H1 (cell line): ENCODE results near the gene ZNG1A. TPM values are rescaled to one million over a fixed set of nuclear protein-coding genes. Genes with fewer than 3 reads are reported as not detected.
"Not testable (repeated sequence)": the region's sequence is repeated elsewhere in the genome, so short reads cannot be mapped to it uniquely, and the experiment has no call there.

ENCODE experiments used
- CTCF ChIA-PET: fragments of 300-600 bp; sonication (Branson Sonifier 250); formaldehyde crosslinking; loops from one replicate; lab custom pipeline; 2021; ENCODE audit not compliant: partially characterized antibody; lab: Charles Lee
- POLR2A ChIA-PET: fragments of 300-600 bp; sonication (Branson Sonifier 250); formaldehyde crosslinking; loops from one replicate; lab custom pipeline; 2021; ENCODE audit warnings: inconsistent platforms; ENCODE audit not compliant: partially characterized antibody; lab: Charles Lee
- DNase-seq, 2 experiments: peaks; one replicate each; pipeline versions ENCODE4 v3.0.0 to v3.0.0-alpha.2; 2010 to 2022; ENCODE audit warnings: low spot score in 2 of 2, low read depth in 1 of 2, mixed read lengths in 1 of 2
- FAIRE-seq: peaks from 2 replicates; lab custom pipeline; 2011; peaks lifted over from hg19 to GRCh38; lab: Jason Lieb, UNC
- H2AFZ ChIP-seq: 2 replicates; pipeline ENCODE4 v1.8.1; 2012; ENCODE audit warnings: low read length, inconsistent platforms
- H2AK5ac ChIP-seq: 2 replicates; pipeline ENCODE4 v1.6.1; 2013; ENCODE audit warnings: low read depth, low read length
- H2BK120ac ChIP-seq: replicated peaks from 2 replicates; pipeline ENCODE3; 2013; ENCODE audit warnings: low read depth, low read length, inconsistent platforms
- H2BK12ac ChIP-seq: 2 replicates; pipeline ENCODE4 v1.6.1; 2013; ENCODE audit warnings: low read depth, low read length
- H2BK15ac ChIP-seq: 2 replicates; pipeline ENCODE4 v1.6.1; 2013; ENCODE audit warnings: low read length
- H2BK20ac ChIP-seq: 2 replicates; pipeline ENCODE4 v1.6.1; 2013; ENCODE audit warnings: low read length
- H2BK5ac ChIP-seq: 2 replicates; pipeline ENCODE4 v1.6.1; 2013; ENCODE audit warnings: low read depth, low read length
- H3K14ac ChIP-seq: 2 replicates; pipeline ENCODE4 v1.6.1; 2013; ENCODE audit warnings: inconsistent platforms; ENCODE audit not compliant: insufficient read length
- H3K18ac ChIP-seq: 2 replicates; pipeline ENCODE4 v1.6.1; 2013; ENCODE audit warnings: low read length; ENCODE audit errors: extremely low read depth
- H3K23ac ChIP-seq: 2 replicates; pipeline ENCODE4 v1.6.1; 2013; ENCODE audit warnings: inconsistent platforms; ENCODE audit not compliant: insufficient read length
- H3K23me2 ChIP-seq: 2 replicates; pipeline ENCODE4 v1.6.1; 2013; ENCODE audit warnings: low read depth, low read length
- H3K27ac ChIP-seq: 2 replicates; pipeline ENCODE4 v1.6.1; 2011; ENCODE audit warnings: low read depth, low read length, inconsistent platforms
- H3K27me3 ChIP-seq, 4 experiments: replicated peaks in 1 of 4; 1 replicate in 1 of 4; 2 replicates in 3 of 4; pipeline versions ENCODE4 v1.6.1 to v1.8.1; 2011 to 2013; ENCODE audit warnings: low read length in 3 of 4, mild to moderate bottlenecking in 3 of 4, inconsistent platforms in 2 of 4, mixed read lengths in 2 of 4, moderate library complexity in 1 of 4; ENCODE audit not compliant: control insufficient read depth in 3 of 4, insufficient read depth in 3 of 4; ENCODE audit errors: extremely low read depth in 1 of 4
- H3K36me3 ChIP-seq, 4 experiments: 2 replicates each; pipeline versions ENCODE4 v1.6.1 to v1.8.1; 2011 to 2013; ENCODE audit warnings: mild to moderate bottlenecking in 4 of 4, low read length in 3 of 4, moderate library complexity in 2 of 4, control low read depth in 1 of 4, inconsistent platforms in 1 of 4; ENCODE audit not compliant: insufficient read depth in 4 of 4, control insufficient read depth in 2 of 4
- H3K4ac ChIP-seq: replicated peaks from 2 replicates; pipeline ENCODE3; 2013; ENCODE audit warnings: low read length, low read depth, mixed read lengths, inconsistent platforms; ENCODE audit not compliant: insufficient read length
- H3K4me1 ChIP-seq, 4 experiments: replicated peaks in 1 of 4; 1 replicate in 1 of 4; 2 replicates in 3 of 4; pipeline versions ENCODE4 v1.6.1 to v1.8.1; 2011 to 2013; ENCODE audit warnings: low read length in 3 of 4, inconsistent platforms in 2 of 4, mixed read lengths in 1 of 4; ENCODE audit not compliant: insufficient read depth in 4 of 4, control insufficient read depth in 3 of 4
- H3K4me2 ChIP-seq, 2 experiments: 2 replicates each; pipeline versions ENCODE4 v1.6.1 to v1.8.1; 2011 to 2013; ENCODE audit warnings: low read depth in 2 of 2, low read length in 2 of 2, control low read depth in 1 of 2, inconsistent platforms in 1 of 2, mild to moderate bottlenecking in 1 of 2; ENCODE audit not compliant: insufficient read depth in 1 of 2
- H3K4me3 ChIP-seq, 4 experiments: fragments of 200-600, 300-600 bp in 1 of 4; sonication (generic), shearing (Covaris generic), sonication (Bioruptor Twin) in 1 of 4; 2 replicates each; pipeline versions ENCODE4 v1.5.1 to v1.8.1; 2011 to 2016; ENCODE audit warnings: low read length in 4 of 4, low read depth in 3 of 4, control low read depth in 2 of 4, inconsistent platforms in 2 of 4, mild to moderate bottlenecking in 2 of 4, mixed read lengths in 1 of 4, moderate library complexity in 1 of 4; ENCODE audit not compliant: insufficient read depth in 2 of 4; ENCODE audit errors: extremely low read depth in 1 of 4
- H3K56ac ChIP-seq: replicated peaks from 2 replicates; pipeline ENCODE3; 2013; ENCODE audit warnings: low read depth, mild to moderate bottlenecking, mixed read lengths, low read length, inconsistent platforms; ENCODE audit not compliant: insufficient read length
- H3K79me1 ChIP-seq: 2 replicates; pipeline ENCODE4 v1.6.1; 2013; ENCODE audit warnings: low read depth, low read length, control low read depth
- H3K79me2 ChIP-seq, 2 experiments: 2 replicates each; pipeline versions ENCODE4 v1.6.1 to v1.8.1; 2012 to 2013; ENCODE audit warnings: low read length in 2 of 2, mild to moderate bottlenecking in 2 of 2, inconsistent platforms in 1 of 2; ENCODE audit not compliant: insufficient read depth in 2 of 2, control insufficient read depth in 1 of 2
- H3K9ac ChIP-seq, 4 experiments: replicated peaks in 1 of 4; 1 replicate in 1 of 4; 2 replicates in 3 of 4; pipeline versions ENCODE4 v1.6.1 to v1.8.1; 2011 to 2013; ENCODE audit warnings: low read depth in 3 of 4, low read length in 3 of 4, control low read depth in 2 of 4, mild to moderate bottlenecking in 2 of 4, moderate library complexity in 2 of 4, inconsistent platforms in 1 of 4; ENCODE audit errors: extremely low read depth in 1 of 4
- H3K9me3 ChIP-seq, 2 experiments: 2 replicates each; pipeline versions ENCODE4 v1.6.1 to v1.8.1; 2012 to 2013; ENCODE audit warnings: mild to moderate bottlenecking in 2 of 2, moderate library complexity in 2 of 2, control low read depth in 1 of 2, inconsistent platforms in 1 of 2, low read depth in 1 of 2, low read length in 1 of 2, mixed read lengths in 1 of 2; ENCODE audit not compliant: insufficient read depth in 2 of 2
- H4K20me1 ChIP-seq, 2 experiments: replicated peaks in 1 of 2; 2 replicates each; pipeline versions ENCODE3 to v1.8.1; 2011 to 2013; ENCODE audit warnings: inconsistent platforms in 2 of 2, low read length in 2 of 2, mild to moderate bottlenecking in 1 of 2; ENCODE audit not compliant: insufficient read depth in 2 of 2, control insufficient read depth in 1 of 2
- H4K5ac ChIP-seq: 2 replicates; pipeline ENCODE4 v1.6.1; 2013; ENCODE audit warnings: low read length, low read depth, mixed read lengths, inconsistent platforms; ENCODE audit not compliant: insufficient read length
- H4K8ac ChIP-seq: 2 replicates; pipeline ENCODE4 v1.8.0; 2013; ENCODE audit warnings: mild to moderate bottlenecking, moderate library complexity, low read length, inconsistent platforms; ENCODE audit not compliant: insufficient read depth; ENCODE audit errors: extremely low read depth
- H4K91ac ChIP-seq: replicated peaks from 2 replicates; pipeline ENCODE3; 2013; ENCODE audit warnings: low read length, mixed read lengths, inconsistent platforms; ENCODE audit not compliant: insufficient read length
- WGBS, 2 experiments: shearing (Covaris generic) in 1 of 2; methylation state at CpG; one replicate each; pipeline versions ENCODE4 v1.1.6 to v1.1.7; 2013 to 2015; ENCODE audit warnings: low lambda C conversion rate in 2 of 2, mixed read lengths in 2 of 2, inconsistent platforms in 1 of 2, low coverage in 1 of 2, missing lambda C conversion rate in 1 of 2; ENCODE audit not compliant: insufficient replicate concordance in 2 of 2, insufficient coverage in 1 of 2, insufficient read length in 1 of 2; ENCODE audit errors: extremely low coverage in 1 of 2, missing lambda C conversion rate in 1 of 2; 5-methylcytosine and 5-hydroxymethylcytosine counted together
- polyA plus RNA-seq, 7 experiments: library from polyadenylated mRNA; depleted of rRNA in 3 of 7; stranded (reverse) in 5 of 7; unstranded in 2 of 7; fragments of >200 nt in 5 of 7; fragments of 200-250 nt in 2 of 7; gene quantifications; 1 replicate in 5 of 7; 2 replicates in 1 of 7; 4 replicates in 1 of 7; pipeline versions ENCODE4 v1.2.1 to v1.2.3, GENCODE V29; 2011 to 2013; ENCODE audit warnings: missing spikeins in 2 of 7, mixed read lengths in 2 of 7
- total RNA-seq: library from RNA; stranded (reverse); fragmentation: NEBNext Ultra II Directional; extraction: Animal tissue kit (Norgen Biotek cat#: 25700); gene quantifications from 2 replicates; pipeline ENCODE4 v1.2.1, GENCODE V29; 2021

The ZNG1A gene
- total and polyA plus RNA-seq, 2 of the 8 experiments (the other 6 are each of a cell fraction or from before 2014, with no cell fraction given): 18.2 to 46.5 TPM

DNA sequence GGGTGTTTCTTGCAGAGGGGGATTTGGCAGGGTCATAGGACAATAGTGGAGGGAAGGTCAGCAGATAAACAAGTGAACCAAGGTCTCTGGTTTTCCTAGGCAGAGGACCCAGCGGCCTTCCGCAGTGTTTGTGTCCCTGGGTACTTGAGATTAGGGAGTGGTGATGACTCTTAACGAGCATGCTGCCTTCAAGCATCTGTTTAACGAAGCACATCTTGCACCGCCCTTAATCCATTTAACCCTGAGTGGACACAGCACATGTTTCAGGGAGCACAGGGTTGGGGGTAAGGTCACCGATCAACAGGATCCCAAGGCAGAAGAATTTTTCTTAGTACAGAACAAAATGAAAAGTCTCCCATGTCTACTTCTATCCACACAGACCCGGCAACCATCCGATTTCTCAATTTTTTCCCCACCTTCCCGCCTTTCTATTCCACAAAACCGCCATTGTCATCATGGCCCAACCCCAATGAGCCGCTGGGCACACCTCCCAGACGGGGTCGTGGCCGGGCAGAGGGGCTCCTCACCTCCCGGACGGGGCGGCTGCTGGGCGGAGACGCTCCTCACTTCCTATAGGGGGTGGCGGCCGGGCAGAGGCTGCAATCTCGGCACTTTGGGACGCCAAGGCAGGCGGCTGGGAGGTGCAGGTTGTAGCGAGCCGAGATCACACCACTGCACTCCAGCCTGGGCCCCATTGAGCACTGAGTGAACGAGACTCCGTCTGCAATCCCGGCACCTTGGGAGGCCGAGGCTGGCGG lies 95.7 kb downstream of the ZNG1A start:
- H3K79me1 ChIP-seq, DNase-seq, H2BK20ac ChIP-seq, CTCF ChIA-PET, H3K56ac ChIP-seq, H3K36me3 ChIP-seq, FAIRE-seq, H3K27ac ChIP-seq, H3K4me2 ChIP-seq, H2BK5ac ChIP-seq, H2BK12ac ChIP-seq, H4K8ac ChIP-seq, H3K14ac ChIP-seq, H4K5ac ChIP-seq, H2BK15ac ChIP-seq, H3K23ac ChIP-seq, H4K91ac ChIP-seq, H3K18ac ChIP-seq, H2AK5ac ChIP-seq, H3K9ac ChIP-seq, H3K4me1 ChIP-seq, H3K79me2 ChIP-seq, H3K27me3 ChIP-seq, POLR2A ChIA-PET, H4K20me1 ChIP-seq, H3K4me3 ChIP-seq, H3K23me2 ChIP-seq, H3K4ac ChIP-seq, H2AFZ ChIP-seq, H3K9me3 ChIP-seq, H2BK120ac ChIP-seq: not testable (repeated sequence)
- 80% methylated on average over 2 of the region's 31 CpGs; no CpG with 5 or more reads in 1 of the 2 experiments for WGBS, 2 experiments

DNA sequence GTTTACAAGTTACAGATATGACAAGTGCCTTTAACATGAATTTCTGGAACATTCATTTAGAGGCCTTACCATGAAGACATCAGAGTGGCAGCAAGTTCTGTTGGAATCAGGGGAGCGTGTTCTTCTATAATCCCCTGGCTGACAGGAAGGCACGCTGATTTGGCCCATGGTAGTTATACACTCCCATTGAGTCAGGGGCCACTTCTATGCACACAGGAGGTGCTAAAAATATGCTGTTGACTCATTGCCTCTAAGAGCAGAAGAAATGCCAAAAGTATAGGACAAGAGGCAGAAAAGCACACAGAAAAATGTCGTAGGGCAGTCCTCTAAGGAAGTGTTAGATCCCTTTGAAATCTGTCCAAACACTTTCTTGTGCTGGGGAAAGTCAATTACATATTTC lies 100.5 kb downstream of the ZNG1A start:
- H3K18ac ChIP-seq, POLR2A ChIA-PET, H4K20me1 ChIP-seq, H2BK5ac ChIP-seq, H3K4me1 ChIP-seq, H3K36me3 ChIP-seq, H2BK15ac ChIP-seq, H3K56ac ChIP-seq, H2BK120ac ChIP-seq, DNase-seq, H4K5ac ChIP-seq, H3K79me1 ChIP-seq, CTCF ChIA-PET, H3K27ac ChIP-seq, H3K23ac ChIP-seq, H2BK20ac ChIP-seq, H3K23me2 ChIP-seq, H3K14ac ChIP-seq, H3K9me3 ChIP-seq, H2AFZ ChIP-seq, H4K91ac ChIP-seq, H4K8ac ChIP-seq, H3K4me3 ChIP-seq, H3K9ac ChIP-seq, H2BK12ac ChIP-seq, H2AK5ac ChIP-seq, H3K4ac ChIP-seq, H3K4me2 ChIP-seq, FAIRE-seq, H3K79me2 ChIP-seq: not testable (repeated sequence)
- 83% methylated on average over 3 of the region's 3 CpGs; no CpG with 5 or more reads in 1 of the 2 experiments for WGBS, 2 experiments
- peaks cover 4 to 15% (median 9%) of the 10 kb centered on the region in 4 experiments; a peak in 6 of 7 replicates for H3K27me3 ChIP-seq
